Astrocyte (in vitro differentiated cells and primary cell): ENCODE data around the gene GABBR2.

Experiments used
- EZH2 ChIP-seq: IDR thresholded peaks from 2 replicates; pipeline ENCODE4 v1.6.1; 2012; ENCODE audit warnings: mild to moderate bottlenecking, low read length, inconsistent platforms; ENCODE audit not compliant: insufficient read depth
- TF ChIP-seq, protein P1 (sequence below): IDR thresholded peaks from 2 replicates; pipeline ENCODE4 v1.5.1; 2011; ENCODE audit warnings: low read depth, mild to moderate bottlenecking, inconsistent platforms, low read length, moderate library complexity; ENCODE audit not compliant: insufficient read depth

DNA sequence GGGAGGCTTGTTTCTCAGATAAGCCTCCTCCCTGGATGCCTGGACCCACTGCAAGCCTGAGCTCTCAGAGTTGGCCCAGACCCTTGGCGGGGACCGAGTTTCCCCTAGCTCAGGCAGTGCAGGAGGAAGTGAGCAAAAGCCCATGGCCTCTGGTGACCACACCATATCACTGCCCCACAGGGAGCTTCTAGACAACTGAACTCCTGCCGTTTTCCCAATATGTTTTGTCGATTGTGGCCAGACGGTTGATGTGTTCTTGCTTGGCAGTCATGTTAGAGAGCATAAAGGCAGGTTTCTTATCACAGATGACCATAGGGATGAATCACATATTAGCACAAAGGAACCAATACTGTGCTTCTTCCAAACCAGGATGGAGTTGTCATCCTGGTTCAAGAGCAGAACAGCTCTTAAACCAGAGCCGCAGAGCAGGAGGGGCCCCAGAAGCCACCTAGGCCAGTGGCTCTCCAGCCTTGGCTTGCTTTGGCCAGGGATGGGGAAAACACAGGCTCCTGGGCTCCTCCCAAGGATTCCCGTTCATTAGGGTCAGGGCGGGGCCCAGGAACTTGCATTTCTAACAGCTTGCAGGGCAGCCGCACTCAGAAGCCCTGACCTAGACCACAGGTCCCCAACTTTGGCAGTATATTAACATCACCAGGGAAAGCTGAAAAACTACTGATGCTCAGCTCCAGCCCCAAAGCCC lies 340.2 kb downstream of the GABBR2 start:
- TF ChIP-seq, protein P1, sequence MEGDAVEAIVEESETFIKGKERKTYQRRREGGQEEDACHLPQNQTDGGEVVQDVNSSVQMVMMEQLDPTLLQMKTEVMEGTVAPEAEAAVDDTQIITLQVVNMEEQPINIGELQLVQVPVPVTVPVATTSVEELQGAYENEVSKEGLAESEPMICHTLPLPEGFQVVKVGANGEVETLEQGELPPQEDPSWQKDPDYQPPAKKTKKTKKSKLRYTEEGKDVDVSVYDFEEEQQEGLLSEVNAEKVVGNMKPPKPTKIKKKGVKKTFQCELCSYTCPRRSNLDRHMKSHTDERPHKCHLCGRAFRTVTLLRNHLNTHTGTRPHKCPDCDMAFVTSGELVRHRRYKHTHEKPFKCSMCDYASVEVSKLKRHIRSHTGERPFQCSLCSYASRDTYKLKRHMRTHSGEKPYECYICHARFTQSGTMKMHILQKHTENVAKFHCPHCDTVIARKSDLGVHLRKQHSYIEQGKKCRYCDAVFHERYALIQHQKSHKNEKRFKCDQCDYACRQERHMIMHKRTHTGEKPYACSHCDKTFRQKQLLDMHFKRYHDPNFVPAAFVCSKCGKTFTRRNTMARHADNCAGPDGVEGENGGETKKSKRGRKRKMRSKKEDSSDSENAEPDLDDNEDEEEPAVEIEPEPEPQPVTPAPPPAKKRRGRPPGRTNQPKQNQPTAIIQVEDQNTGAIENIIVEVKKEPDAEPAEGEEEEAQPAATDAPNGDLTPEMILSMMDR: no peak
- TF ChIP-seq EZH2: no peak
